HG03139 (cell line): ENCODE data around the gene CACNB4.

Experiments used
- ATAC-seq: cut with Tn5 transposase; IDR thresholded peaks from one replicate; pipeline ENCODE4 v1.9.1; 2021; ENCODE audit not compliant: unreplicated experiment

CACNB4 gene

GRCh38 chr2:152089238-152089637, 9.6 kb downstream of the CACNB4 start:
- ATAC-seq: no peak

DNA sequence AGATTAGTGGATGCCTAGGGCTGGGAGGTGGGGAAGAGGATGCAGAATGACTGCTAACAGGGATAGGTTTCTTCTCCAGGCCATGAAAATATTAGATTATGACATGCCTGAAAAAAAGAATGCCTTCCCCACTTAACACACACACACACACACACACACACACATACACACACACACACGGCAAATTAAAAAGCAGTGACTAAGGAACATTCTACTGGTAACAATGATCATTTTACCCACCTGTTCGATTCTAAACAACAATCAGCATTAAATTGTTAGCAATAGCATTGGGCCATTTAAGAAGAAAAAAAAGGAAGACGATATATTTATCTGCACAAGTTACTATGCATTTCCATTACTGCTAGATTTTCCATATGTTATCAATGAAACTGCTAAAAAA, 10.8 kb downstream of the CACNB4 start:
- ATAC-seq: no peak

DNA sequence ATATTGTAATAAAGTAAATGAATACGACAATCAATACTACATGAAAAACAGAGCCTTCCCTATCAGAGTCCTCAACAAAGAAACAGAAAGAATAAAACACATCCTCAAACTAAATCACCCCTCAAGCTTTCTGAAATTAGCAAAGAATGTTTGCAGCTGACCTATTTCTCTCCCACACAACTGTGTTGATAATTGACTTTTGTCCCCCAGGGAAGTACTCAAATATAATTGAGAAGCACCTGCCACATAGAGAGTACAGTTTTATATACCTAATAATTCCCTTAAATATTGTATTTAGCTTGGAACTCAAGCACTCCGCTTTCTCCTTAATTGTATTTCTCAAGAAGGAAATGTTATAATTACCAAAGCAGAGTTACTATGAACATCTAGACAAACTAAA, 12.6 kb downstream of the CACNB4 start:
- ATAC-seq: no peak

DNA sequence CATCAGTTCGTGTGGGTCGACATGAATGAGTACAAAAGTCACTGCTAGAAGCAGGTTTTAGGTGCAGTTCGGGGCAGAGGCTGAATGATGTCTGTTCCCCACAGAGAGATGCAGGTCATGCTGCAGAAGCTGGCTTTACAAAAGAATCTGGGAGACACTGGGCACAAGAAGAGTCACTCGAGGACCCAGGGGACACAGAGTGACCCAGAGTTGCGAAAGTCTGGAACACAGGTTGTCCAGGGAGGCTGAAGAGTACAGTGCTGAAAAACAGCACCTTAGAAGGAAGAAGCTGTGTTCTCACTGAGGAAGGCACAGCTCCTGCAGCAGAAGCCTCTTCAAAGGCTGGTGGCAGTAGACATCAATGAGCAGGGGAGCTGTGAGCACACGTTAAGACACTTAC, 14.8 kb downstream of the CACNB4 start:
- ATAC-seq: no peak

- no peak for ATAC-seq
Measured at GRCh38 chr2:152083202-152083875, 15.5 kb downstream of the CACNB4 start.

- ATAC-seq: peak; percentile 72
Measured at GRCh38 chr2:152078662-152079061, 20.2 kb downstream of the CACNB4 start.

DNA sequence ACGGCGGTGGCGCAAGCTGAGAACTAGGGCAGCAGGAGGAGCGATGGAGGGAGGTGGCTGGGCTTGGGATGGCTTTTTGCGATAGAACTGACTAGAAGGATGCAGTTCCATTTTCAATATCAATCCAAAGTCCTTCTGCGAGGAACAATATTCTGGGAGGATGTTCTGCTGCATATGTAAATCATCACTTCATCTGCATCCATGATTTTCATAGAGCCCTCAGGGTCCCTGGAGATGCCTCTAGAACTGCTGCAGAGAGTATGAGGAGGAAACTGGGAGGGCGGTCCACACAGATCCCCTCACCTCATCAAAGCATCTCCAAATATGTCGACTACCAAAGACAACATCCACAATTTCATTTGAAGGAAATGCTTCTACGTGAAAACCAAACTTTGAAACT, 20.8 kb downstream of the CACNB4 start:
- ATAC-seq: no peak

GRCh38 chr2:152075461-152076050, 23.3 kb downstream of the CACNB4 start:
- no peak for ATAC-seq

GRCh38 chr2:152072011-152072410, 26.8 kb downstream of the CACNB4 start:
- no peak for ATAC-seq

GRCh38 chr2:152071518-152071917, 27.3 kb downstream of the CACNB4 start:
- no peak for ATAC-seq

DNA sequence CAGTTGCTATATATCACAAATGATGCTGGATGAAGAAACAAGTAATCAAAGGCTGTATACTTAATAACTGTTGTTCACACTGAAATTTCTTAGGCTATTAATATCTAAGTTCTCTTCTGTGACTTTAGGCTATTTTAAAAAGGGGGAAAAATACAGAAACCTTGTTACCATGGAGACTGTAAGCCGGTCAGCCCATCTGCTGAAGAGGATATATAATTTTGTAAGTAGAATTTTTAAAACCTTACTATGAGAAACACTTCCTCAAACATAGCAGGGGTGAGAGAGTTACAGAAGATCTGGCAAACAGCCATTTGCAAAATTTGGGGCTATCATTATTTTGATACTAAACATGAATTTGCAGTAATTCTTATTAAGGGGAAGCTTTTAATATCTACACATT, 27.8 kb downstream of the CACNB4 start:
- no peak for ATAC-seq

GRCh38 chr2:152068226-152068625, 30.6 kb downstream of the CACNB4 start:
- ATAC-seq: no peak

DNA sequence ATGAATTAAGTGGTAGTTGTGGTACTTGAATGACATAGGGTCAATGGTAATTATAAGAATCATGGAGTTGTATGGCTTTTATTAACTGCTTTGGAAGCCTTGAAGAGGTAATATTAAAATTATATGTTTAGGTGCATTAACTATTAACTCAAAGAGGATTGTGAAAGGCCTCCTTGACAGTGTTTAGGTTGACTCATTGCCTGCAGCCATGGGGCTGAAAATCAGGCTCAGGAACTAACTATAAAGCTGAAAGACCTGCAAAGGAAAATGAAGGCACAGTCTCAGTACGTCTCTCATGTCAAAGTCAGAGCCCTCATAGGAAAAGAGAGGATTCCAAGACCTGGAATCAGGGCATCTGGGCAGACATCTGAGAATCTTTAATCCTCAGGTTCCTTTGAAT, 31.0 kb downstream of the CACNB4 start:
- ATAC-seq: no peak

DNA sequence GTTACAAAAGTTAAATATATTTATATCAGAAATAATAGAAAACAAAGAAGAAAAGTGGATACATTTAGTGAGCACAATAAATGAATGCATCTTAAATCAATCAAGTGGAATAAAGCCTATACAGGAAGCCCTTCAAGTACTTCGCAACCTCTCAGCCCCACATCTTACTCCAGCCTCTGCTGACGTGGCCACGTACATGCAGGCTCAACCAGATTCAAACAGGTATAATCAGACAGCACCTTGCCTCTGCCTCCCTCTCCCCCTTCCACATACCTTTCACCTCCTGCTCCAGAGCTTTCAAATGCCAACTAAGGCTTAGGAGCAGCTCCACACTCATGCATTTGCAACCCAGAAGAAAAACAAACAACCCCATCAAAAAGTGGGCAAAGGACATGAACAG, 32.9 kb downstream of the CACNB4 start:
- no peak for ATAC-seq

GRCh38 chr2:152064001-152064400, 34.8 kb downstream of the CACNB4 start:
- no peak for ATAC-seq

GRCh38 chr2:152063325-152063924, 35.4 kb downstream of the CACNB4 start:
- ATAC-seq: no peak

GRCh38 chr2:152062125-152063091, 36.4 kb downstream of the CACNB4 start:
- no peak for ATAC-seq

GRCh38 chr2:152061383-152061782, 37.5 kb downstream of the CACNB4 start:
- ATAC-seq: no peak

DNA sequence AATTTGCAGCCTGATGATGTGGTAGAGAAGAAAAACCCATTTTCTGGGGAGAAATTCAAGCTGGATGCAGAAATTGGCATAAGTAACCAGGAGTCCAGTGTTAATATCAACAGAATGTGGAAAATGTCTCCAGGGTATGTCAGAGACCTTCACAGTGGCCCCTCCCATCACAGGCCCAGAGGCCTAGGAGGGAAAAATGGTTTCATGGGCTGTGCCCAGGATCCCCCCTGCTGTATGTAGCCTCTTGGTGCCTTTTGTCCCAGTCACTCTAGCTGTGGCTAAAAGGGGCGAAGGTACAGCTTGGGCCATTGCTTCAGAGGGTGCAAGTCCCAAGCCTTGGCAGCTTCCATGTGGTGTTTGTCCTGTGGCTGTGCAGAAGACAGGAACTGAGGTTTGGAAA, 40.2 kb downstream of the CACNB4 start:
- no peak for ATAC-seq

DNA sequence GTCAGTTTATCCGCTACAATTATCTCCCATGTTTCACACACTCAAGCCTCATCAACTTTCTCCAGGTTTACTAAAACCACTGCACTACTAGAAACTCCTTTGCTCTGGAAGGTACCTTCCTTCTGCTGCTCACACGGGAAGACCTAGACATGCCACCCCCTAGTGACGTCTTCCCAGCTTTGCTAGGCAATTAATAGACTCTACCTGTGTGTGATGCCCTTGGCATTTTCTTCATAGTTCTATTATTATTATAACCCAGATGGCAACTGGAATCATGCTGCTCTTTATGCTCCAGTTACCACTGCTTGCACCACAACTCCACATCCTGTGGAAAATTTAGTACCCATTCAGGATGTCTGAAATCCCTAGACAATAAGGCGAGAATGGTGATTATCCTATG, 42.4 kb downstream of the CACNB4 start:
- no peak for ATAC-seq

GRCh38 chr2:152055366-152056108, 43.3 kb downstream of the CACNB4 start:
- ATAC-seq: no peak
